ENCODE data around the gene RPL10L. TPM values are rescaled to one million over a fixed set of nuclear protein-coding genes. Genes with fewer than 3 reads are reported as not detected.

RPL10L gene
- total and polyA plus RNA-seq, 9 of the 15 experiments (the other 6 are each of a cell fraction or from before 2014, with no cell fraction given): not detected

DNA sequence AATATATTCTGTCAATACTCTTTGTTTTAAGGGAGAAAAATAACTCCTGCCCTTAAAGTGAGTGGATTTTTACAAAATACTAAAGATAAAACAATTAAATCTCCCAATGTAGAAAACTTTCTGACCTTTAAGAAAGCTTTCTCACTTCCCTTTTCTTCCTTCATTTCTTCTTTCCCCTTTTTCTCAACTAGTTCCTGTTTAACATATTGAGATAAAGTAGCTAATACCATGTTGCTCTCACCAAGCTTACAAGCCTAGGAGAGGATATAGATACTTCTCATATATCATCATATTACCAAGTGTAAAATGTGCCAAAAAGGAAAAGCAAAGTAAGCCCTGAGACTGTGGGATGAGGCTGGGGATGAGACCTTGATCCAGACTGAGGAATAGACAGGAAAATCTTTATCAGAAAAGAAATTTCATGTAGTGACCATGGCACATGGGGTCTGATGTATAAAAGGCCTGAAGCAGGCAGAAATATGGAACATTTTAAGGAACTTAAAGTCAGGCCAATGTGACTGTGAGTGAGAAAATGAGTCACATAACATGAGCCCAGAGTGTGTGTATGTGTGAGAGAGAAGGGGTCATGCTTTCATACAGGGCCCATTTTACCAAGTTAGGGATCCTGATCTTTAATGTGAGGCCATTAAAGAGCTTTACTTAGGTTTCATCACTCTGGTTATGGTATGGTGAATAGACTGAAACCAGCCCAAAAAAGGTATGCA, 1.6 kb upstream of the RPL10L start (continued):
- TF ChIP-seq, protein P1, sequence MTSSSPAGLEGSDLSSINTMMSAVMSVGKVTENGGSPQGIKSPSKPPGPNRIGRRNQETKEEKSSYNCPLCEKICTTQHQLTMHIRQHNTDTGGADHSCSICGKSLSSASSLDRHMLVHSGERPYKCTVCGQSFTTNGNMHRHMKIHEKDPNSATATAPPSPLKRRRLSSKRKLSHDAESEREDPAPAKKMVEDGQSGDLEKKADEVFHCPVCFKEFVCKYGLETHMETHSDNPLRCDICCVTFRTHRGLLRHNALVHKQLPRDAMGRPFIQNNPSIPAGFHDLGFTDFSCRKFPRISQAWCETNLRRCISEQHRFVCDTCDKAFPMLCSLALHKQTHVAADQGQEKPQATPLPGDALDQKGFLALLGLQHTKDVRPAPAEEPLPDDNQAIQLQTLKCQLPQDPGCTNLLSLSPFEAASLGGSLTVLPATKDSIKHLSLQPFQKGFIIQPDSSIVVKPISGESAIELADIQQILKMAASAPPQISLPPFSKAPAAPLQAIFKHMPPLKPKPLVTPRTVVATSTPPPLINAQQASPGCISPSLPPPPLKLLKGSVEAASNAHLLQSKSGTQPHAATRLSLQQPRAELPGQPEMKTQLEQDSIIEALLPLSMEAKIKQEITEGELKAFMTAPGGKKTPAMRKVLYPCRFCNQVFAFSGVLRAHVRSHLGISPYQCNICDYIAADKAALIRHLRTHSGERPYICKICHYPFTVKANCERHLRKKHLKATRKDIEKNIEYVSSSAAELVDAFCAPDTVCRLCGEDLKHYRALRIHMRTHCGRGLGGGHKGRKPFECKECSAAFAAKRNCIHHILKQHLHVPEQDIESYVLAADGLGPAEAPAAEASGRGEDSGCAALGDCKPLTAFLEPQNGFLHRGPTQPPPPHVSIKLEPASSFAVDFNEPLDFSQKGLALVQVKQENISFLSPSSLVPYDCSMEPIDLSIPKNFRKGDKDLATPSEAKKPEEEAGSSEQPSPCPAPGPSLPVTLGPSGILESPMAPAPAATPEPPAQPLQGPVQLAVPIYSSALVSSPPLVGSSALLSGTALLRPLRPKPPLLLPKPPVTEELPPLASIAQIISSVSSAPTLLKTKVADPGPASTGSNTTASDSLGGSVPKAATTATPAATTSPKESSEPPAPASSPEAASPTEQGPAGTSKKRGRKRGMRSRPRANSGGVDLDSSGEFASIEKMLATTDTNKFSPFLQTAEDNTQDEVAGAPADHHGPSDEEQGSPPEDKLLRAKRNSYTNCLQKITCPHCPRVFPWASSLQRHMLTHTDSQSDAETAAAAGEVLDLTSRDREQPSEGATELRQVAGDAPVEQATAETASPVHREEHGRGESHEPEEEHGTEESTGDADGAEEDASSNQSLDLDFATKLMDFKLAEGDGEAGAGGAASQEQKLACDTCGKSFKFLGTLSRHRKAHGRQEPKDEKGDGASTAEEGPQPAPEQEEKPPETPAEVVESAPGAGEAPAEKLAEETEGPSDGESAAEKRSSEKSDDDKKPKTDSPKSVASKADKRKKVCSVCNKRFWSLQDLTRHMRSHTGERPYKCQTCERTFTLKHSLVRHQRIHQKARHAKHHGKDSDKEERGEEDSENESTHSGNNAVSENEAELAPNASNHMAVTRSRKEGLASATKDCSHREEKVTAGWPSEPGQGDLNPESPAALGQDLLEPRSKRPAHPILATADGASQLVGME (CRISPR knock-in tag; IDR thresholded peaks at IDR 0.05): no peak
- TF ChIP-seq KAT7 (CRISPR knock-in tag; IDR thresholded peaks at IDR 0.05; ENCODE audit: borderline replicate concordance): no peak
- TF ChIP-seq, protein P2, sequence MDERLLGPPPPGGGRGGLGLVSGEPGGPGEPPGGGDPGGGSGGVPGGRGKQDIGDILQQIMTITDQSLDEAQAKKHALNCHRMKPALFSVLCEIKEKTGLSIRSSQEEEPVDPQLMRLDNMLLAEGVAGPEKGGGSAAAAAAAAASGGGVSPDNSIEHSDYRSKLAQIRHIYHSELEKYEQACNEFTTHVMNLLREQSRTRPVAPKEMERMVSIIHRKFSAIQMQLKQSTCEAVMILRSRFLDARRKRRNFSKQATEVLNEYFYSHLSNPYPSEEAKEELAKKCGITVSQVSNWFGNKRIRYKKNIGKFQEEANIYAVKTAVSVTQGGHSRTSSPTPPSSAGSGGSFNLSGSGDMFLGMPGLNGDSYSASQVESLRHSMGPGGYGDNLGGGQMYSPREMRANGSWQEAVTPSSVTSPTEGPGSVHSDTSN (CRISPR knock-in tag; IDR thresholded peaks at IDR 0.05; ENCODE audit: low read depth): no peak
- TF ChIP-seq, protein P2 (tag; conservative IDR thresholded peaks at IDR 0.05; ENCODE audit: low read depth): no peak

Measured in K562 (cell line).